HG03097 (cell line): ENCODE measurements around the gene TAS1R1.
"Not testable (repeated sequence)": the region's sequence is repeated elsewhere in the genome, so short reads cannot be mapped to it uniquely, and the experiment has no call there.

ENCODE experiments used
- ATAC-seq: cut with Tn5 transposase; IDR thresholded peaks from one replicate; pipeline ENCODE4 v1.9.1; 2021; ENCODE audit not compliant: unreplicated experiment, low FRiP score

The TAS1R1 gene

DNA sequence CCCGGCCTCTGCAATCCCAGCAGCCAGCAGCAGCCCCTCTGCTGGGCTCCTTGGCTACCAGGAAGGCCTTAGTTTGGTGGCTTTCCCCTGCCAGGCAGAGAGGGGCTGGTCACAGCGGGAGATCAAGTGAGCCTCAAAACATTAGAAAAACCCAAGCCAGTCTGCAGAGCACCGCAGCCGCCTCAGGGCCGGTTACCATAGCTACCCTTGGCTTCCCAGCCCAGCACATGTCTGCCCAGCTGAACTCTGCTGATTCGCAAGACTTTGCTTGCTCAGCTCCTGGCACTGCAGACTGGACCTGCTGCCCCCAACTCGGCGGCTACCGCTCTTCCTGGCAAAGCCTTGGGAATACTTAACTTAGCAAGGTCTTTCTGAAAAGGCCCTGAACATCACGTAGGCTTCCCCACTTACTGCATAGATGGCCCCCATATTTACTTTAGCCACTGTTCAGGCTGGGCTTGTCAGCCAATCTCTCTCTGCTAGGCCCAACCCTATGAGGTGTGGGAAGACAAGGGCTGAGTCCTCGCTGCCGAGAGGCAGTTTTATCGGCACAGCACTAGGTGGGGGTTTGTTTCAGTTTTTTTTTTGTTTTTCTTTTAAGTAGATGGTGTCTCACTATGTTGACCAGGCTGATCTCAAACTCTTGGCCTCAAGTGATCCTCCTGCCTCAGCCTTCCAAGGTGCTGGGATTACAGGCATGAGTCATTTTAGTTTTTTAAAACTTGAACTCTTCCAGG, 35.0 kb upstream of the TAS1R1 start:
- no peak for ATAC-seq

GRCh38 chr1:6521536-6521935, 33.6 kb upstream of the TAS1R1 start:
- no peak for ATAC-seq

GRCh38 chr1:6523566-6523965, 31.5 kb upstream of the TAS1R1 start:
- no peak for ATAC-seq

GRCh38 chr1:6526316-6526715, 28.8 kb upstream of the TAS1R1 start:
- no peak for ATAC-seq

DNA sequence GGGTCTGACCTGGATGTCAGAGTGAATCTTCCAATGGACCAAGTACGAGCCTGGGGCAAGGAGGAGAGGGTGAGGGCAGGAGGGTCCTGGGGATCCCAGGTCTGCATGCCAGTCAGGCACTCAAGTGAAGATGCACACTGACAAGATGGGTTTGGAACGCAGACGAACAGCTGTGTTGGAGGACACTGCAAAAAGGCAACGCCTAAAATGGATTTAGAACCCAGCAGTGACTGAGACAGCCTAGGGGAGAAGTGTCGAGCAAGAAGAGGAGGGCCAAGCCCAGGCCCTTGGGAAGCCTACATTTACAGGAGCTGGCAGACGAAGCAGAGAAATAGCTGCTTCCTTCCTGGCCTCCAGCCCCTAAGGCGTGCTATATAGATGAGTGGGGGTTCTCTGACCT, 26.6 kb upstream of the TAS1R1 start:
- ATAC-seq = no peak

DNA sequence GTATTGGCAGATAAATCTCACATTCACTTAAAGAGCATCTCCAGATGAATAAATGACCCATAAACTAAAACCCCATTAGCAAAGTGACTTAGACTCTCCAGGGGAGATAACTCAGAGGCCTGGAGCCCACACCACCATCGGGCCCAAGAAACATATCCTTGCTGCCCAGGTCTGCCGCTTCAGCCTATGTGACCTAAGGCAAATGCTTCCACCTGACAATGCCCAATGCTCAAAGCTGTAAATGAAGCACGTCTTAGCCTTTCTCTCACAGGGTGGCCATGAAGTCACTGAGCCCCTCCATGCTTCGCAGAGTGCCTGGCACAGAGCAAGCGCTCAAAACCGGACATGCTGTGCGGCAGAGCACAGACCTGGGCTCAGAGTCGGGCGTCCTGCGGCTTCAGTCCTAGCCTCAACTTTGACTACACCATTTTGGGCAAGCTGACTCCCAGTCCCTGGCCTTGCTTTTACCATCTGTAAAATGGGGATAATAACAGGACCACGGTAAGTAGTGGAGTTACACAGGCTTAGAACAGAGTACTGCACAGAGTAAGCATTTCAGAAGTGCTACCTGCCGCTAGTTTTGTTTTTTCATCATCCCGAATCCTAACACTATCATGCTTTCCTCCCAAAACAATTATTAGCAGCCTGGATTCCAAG, 24.5 kb upstream of the TAS1R1 start:
- no peak for ATAC-seq

- ATAC-seq = no peak
These were observed 23.1 kb upstream of the TAS1R1 start for GRCh38 chr1:6531996-6532395.

DNA sequence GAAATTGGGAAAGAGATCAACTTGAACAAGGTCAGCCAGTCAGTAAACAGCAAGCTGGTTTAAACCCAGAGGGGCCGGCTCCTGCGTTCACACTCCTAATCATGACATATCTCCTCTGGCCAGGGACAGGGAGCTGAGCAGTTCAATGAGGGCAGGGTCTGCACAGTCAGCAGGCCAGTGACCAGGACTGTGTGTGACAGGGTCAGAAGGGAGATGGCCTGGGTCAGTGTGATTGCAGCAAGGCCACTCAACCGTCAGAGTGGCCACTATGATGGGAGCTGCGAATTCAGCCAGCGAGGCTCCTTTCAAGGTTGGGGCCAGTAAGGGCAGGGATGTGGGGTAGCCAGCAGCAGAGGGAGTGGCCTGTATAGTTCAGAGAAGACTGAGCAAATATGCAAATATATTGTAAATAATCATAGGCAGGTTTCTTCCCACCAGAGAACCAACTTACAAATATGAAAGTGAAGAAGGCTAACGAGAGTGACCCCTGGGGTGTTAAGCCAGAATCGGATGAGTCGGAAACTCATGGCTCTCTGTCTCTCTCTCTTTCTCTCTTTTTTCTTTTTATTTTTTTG, 20.8 kb upstream of the TAS1R1 start:
- no peak for ATAC-seq

- ATAC-seq = no peak
These were observed 19.9 kb upstream of the TAS1R1 start for GRCh38 chr1:6535214-6535613.

- ATAC-seq = no peak
These were observed 18.8 kb upstream of the TAS1R1 start for GRCh38 chr1:6536291-6536690.

DNA sequence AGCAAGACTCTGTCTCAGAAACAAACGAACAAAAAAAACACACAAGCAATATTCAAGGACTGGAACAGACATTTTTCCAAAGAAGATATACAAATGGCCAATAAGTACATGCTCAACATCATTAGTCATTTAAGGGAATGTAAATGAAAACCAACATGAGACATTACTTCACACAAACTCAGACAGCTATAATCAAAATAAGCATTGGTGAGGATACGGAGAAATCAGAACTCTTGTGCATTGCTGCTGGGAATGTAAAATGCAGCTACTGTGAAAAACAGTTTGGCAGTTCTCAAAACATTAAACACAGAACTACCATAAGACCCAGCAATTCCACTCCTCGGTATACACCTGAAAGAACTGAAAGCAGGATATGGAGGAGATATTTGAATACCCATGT, 16.2 kb upstream of the TAS1R1 start:
- no peak for ATAC-seq

GRCh38 chr1:6544831-6545230, 10.3 kb upstream of the TAS1R1 start:
- no peak for ATAC-seq

DNA sequence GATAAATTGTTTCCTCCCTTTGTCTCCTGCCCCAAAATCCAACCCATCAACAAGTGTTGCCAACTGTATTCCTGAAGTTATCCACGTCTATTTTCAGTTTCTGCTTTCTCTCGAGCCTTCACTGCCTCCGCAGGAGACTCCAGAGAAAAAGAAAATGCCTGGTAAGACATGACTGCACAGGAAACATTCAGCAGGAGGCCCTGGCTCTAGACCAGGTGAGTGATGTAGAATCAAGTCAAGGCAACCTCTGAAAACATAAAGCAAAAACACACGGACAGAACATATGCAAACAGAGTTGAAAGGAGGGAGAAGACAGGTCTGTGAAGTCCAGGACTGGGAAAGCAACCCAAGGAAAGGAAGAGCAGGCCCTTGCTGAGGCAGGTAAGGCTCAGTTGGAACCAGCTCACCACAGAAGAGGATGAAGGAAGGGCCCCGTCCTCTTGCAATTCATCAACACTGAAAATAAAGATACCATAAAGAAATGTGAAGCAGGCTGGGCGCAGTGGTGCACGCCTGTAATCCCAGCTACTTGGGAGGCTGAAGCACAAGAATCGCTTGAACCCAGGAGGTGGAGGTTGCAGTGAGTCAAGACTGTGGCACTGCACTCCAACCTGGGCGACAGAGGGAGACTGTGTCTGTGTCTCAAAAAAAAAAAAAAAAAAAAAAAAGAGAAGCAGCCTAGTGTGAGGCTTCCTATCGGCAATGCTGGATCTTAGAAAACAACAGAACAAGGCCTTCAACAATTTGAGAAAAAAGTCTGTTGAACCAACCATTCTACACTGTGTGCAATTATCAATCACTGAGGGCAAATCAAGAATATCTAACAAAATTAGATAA, 9.6 kb upstream of the TAS1R1 start:
- ATAC-seq = no peak

GRCh38 chr1:6546326-6546725, 8.8 kb upstream of the TAS1R1 start:
- no peak for ATAC-seq

GRCh38 chr1:6547301-6547700, 7.8 kb upstream of the TAS1R1 start:
- ATAC-seq = no peak

- peak; percentile 95 for ATAC-seq
These were observed 838 bp upstream of the TAS1R1 start, which contains the start of gene NOL9 for GRCh38 chr1:6554031-6554906. TSS of gene NOL9 (minus strand) at chr1:6554513. CDS start at chr1:6554502, 11 bp downstream.

DNA sequence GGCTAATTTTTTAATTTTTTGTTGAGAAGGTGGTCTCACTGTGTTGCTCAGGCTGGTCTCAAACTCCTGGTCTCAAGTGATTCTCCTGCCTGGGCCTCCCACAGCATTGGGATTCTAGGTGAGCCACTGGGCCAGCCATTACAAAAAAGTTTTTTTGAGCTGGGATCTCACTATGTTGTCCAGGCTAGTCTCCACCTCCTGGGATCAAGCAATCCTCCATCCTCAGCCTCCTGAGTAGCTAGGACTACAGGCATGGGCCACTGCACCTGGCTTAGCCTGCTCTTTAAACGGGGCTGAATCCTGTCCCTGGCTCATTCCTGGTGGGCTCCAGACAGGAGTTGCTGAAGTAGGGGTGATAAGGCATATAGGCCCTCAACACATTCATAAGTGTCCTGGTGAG, 2.5 kb downstream of the TAS1R1 start:
- ATAC-seq = no peak

GRCh38 chr1:6559161-6559560, 4.1 kb downstream of the TAS1R1 start:
- not testable (repeated sequence) for ATAC-seq

DNA sequence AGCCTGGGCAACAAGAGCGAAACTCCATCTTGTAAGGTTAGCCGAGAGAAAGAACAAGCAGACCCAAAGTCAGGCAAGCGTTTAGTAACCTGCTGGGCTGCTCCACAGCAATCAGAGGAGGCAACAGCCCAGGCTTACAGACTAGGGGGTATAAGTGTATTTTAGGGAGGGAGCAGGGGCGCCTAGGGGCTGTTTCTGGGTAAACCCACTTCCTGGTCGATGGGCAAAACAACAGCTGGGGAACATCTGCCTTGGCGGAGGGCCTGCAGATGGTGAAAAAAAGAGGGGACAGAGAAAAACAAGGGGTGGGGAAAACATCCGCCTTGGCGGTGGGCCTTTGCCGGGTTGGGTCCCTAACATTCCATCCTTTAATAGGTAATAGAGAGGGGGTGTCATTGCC, 5.2 kb downstream of the TAS1R1 start:
- ATAC-seq = no peak

GRCh38 chr1:6569033-6569432, 13.9 kb downstream of the TAS1R1 start:
- no peak for ATAC-seq
